HG03108 (cell line): Measurements from ENCODE around the gene HIGD1C.
A peak's percentile ranks its signal among the peaks of the same experiment; 100 is the strongest.
"Not testable (repeated sequence)": the region's sequence is repeated elsewhere in the genome, so short reads cannot be mapped to it uniquely, and the experiment has no call there.

Experiments used
- ATAC-seq: cut with Tn5 transposase; IDR thresholded peaks from one replicate; pipeline ENCODE4 v1.9.1; 2021; ENCODE audit warnings: moderate library complexity; ENCODE audit not compliant: unreplicated experiment

The HIGD1C gene

GRCh38 chr12:50952510-50952909 is at the start of gene HIGD1C:
Gene HIGD1C (plus strand): TSS chr12:50952544. CDS start chr12:50953999, 1,455 bp downstream.
- no peak for ATAC-seq

GRCh38 chr12:50908479-50908878 is 43.9 kb upstream of the HIGD1C start:
- ATAC-seq, result not testable (repeated sequence)

GRCh38 chr12:50912361-50912760 is 40.0 kb upstream of the HIGD1C start:
- not testable (repeated sequence) for ATAC-seq

GRCh38 chr12:50913224-50913623 is 39.1 kb upstream of the HIGD1C start:
- no peak for ATAC-seq

GRCh38 chr12:50914872-50915484 is 37.4 kb upstream of the HIGD1C start:
- no peak for ATAC-seq

GRCh38 chr12:50916292-50916691 is 36.1 kb upstream of the HIGD1C start:
- ATAC-seq, result no peak

GRCh38 chr12:50918584-50919316 is 33.6 kb upstream of the HIGD1C start:
- no peak for ATAC-seq

- no peak for ATAC-seq
Observed at GRCh38 chr12:50922820-50923219, 29.5 kb upstream of the HIGD1C start.

- ATAC-seq, result no peak
Observed at GRCh38 chr12:50923361-50924130, 28.8 kb upstream of the HIGD1C start.

- no peak for ATAC-seq
Observed at GRCh38 chr12:50924131-50924438, 28.3 kb upstream of the HIGD1C start.

GRCh38 chr12:50924439-50925341 is 27.7 kb upstream of the HIGD1C start:
- peak; percentile 87 for ATAC-seq

GRCh38 chr12:50925342-50925651 is 27.0 kb upstream of the HIGD1C start:
- no peak for ATAC-seq

- ATAC-seq, result no peak
Observed at GRCh38 chr12:50925920-50926319, 26.4 kb upstream of the HIGD1C start.

- no peak for ATAC-seq
Observed at GRCh38 chr12:50926415-50926814, 25.9 kb upstream of the HIGD1C start.

GRCh38 chr12:50926932-50927331 is 25.4 kb upstream of the HIGD1C start:
- ATAC-seq, result not testable (repeated sequence)

GRCh38 chr12:50927356-50927755 is 25.0 kb upstream of the HIGD1C start:
- ATAC-seq, result no peak

GRCh38 chr12:50927766-50928224 is 24.5 kb upstream of the HIGD1C start:
- no peak for ATAC-seq

GRCh38 chr12:50928392-50928791 is 24.0 kb upstream of the HIGD1C start:
- ATAC-seq, result no peak

GRCh38 chr12:50929831-50930230 is 22.5 kb upstream of the HIGD1C start:
- no peak for ATAC-seq

GRCh38 chr12:50930477-50930876 is 21.9 kb upstream of the HIGD1C start:
- ATAC-seq, result not testable (repeated sequence)

GRCh38 chr12:50932787-50933280 is 19.5 kb upstream of the HIGD1C start:
- ATAC-seq, result no peak
